CD4-positive, alpha-beta T cell treated with Interferon gamma for 1 hour (primary cell): ENCODE results near the gene GRK6.

Source experiments
- DNase-seq: peaks from one replicate; pipeline ENCODE4 v3.0.0-alpha.2; 2020

The GRK6 gene

DNA sequence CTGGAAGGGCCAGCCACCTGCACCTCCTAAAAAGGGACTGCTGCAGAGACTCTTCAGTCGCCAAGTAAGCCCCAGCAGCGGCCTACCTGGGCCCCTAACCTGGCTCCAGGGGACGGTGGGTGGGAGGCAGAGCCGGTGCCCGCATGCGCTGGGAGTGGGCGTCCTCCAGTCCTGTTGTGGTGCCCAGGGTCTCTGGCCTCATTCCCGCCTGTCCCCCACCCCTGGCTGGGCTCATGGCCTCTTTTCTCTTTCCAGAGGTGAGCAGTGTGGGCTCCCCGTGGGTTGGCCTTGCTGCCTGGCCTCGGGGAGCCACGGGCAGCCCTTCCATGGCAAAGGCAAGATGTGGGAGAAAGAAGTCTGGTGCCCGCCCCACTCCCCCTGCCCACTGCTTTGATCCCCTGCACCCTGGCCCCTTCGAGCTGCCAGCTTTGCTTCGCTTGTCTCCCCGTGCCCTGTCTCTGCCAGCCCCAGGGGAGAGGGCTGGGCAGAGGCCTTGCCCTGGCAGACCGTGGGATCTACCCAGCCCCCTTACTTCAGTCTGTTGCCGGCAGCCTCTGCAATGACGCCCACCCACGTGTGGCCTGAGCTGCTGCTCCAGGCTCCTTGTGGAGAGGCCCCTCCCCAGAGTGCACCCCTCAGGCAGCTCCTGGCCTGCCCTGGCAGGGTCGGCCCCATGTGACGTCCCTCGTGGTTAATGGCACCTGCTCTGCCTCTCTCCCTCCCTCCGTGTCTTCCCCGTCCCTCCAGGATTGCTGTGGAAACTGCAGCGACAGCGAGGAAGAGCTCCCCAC is 14.7 kb downstream of the GRK6 start:
- no peak for DNase-seq

DNA sequence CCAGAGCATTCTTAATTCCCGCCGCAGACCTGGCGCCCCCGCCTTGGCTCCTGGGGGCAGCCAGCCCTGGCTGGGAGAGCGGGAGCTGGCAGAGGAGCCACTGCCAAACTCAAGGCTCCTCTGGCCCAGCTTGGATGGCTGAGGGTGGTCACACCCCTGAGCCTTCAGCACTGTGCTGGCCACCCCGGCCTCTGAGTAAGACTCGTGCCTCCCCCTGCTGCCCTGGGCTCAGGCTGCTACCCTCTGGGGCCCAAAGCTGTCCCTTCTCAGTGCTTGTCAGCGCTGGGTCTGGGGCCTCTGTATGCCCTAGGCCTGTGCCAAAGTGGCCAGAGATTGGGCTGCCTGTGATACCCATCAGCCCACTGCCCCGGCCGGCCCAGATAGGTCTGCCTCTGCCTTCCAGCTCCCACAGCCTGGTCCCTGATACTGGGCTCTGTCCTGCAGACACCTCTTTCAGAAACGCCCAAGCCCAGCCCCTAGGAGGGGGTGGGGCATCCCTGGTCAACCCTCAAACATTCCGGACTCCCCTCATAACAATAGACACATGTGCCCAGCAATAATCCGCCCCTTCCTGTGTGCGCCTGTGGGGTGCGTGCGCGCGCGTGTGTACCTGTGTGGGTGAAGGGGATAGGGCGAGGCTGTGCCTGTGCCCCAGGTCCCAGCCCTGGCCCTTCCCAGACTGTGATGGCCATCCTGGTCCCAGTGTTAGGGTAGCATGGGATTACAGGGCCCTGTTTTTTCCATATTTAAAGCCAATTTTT is 15.8 kb downstream of the GRK6 start:
- DNase-seq, result no peak

DNA sequence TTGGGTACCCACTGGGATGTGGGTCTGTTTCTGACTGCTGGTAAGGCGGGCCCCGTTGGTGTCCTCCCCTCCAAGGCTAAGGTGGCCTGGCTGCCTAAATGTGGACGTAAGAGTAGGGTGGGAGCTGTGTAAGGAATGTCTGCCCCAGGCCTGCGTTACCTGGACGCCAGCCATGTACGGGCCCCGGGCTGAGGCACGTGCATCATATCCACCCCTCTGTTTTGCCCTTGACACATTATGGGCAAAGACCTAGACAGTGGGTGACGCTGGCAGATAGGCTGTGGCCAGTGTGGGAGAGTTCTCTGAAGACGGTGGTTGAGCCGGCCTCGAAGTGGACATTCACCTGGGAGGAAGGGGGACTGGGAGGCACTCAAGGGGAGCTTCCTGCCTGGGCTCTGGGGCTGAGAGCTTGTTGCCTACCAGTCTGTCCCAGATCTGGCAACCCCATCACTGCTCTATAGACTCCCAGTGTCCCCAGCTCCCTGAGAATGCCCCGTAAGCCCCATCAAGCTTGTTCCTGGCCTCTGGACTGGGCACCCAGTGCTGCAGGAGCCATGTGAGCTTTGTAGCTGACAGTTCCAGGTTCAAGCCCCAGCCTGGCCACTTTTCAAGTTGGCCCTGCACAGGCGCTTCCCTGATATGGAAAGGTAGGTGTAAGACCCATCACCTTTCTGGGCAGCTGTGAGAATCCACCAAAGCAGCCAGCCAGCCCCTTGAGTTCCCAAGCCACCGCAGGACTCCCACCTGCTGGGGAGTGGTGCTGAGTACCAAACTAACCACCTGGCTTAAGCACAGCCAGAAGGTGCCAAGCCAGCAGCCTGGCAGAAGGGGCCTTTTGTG is 16.9 kb downstream of the GRK6 start:
- no peak for DNase-seq

GRCh38 chr5:177444106-177445051 is 17.9 kb downstream of the GRK6 start:
- DNase-seq, result peak; percentile 25

DNA sequence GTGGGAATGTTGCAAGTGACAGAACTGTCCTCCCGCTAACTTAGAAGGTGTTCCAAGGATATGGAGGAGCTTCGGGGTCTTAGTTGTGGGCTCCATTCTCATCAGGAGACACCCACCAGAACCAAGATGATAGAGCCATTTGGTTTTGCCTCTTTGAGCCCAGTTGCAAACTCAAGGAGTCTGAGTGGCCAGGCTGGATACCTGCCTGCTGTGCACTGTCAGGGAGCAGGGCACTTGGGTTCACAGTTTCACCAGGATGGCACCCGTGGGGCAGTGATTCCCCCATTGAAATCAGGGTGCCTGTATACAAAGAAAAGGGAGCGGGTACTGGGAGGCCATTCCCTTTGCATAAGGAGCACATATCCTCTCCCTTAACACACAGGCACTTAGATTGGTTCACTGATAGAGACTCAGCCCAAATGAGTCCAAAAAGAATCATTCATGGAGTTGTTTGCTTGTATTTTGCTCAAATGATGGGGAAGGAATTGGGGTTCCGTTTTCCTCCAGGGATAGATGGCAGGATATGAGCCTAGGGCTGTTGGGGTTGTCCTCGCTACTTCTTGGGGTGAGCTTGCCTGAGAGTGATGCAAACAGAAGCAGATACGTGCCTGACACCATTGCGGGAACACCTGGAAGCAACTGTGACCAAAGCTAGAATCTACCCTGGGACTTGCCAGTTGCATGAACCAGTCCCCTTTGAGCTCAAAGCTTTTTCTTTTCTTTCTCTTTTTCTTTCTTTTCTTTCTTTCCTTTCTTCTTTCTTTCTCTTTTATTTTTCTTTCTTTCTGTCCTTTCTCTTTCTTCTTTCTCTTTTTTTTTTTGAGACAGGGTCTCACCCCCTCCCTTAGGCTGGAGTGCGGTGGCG is 18.8 kb downstream of the GRK6 start:
- no peak for DNase-seq

DNA sequence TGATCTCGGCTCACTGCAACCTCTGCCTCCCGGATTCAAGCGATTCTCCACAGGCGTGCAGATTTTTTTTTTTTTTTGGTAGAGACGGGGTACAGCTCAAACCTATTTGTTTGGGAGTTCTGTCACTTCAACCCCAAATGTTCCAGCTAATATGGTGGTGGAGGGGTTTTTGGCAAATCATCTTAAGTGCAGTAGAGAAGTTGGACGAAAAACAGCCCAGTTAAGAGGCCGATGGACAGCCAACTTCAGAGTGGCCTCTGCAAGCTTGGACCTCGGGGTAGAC is 19.4 kb downstream of the GRK6 start:
- DNase-seq, result no peak

- peak; percentile 77 for DNase-seq
These were observed 20.0 kb downstream of the GRK6 start, which contains the start of gene PRR7 for GRCh38 chr5:177446200-177447065. TSS of gene PRR7 (plus strand) at chr5:177446814. CDS start at chr5:177455068, 8,254 bp downstream.

DNA sequence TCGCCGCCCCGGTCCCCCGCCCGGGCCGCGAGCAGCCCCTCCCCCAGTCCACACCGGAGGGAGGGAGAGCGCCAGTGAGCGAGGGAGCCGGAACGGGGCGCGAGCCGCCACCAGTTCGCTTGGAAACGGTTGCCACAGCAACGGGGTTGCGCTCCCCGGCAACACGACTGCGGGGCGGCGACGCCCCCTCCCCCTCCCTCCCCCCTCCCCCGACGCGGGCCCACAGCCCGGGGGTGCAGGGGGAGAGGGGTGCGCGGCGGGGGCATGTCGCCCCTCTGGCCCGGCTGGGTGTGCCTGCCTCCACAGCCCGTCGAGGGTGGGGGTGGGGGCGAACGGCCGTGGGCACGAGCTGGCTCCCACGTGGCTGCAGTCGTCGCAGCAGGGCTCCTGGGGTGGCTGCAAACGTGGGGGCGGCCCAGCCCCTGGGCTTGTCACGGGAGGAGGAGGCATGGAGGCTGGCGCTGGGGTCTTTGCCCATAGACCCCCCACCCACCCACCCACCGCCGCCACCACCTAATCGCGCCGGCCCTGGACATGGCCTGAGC is 20.7 kb downstream of the GRK6 start:
- peak; percentile 84 for DNase-seq

- peak; percentile 34 for DNase-seq
These were observed 21.3 kb downstream of the GRK6 start for GRCh38 chr5:177447611-177448243.

DNA sequence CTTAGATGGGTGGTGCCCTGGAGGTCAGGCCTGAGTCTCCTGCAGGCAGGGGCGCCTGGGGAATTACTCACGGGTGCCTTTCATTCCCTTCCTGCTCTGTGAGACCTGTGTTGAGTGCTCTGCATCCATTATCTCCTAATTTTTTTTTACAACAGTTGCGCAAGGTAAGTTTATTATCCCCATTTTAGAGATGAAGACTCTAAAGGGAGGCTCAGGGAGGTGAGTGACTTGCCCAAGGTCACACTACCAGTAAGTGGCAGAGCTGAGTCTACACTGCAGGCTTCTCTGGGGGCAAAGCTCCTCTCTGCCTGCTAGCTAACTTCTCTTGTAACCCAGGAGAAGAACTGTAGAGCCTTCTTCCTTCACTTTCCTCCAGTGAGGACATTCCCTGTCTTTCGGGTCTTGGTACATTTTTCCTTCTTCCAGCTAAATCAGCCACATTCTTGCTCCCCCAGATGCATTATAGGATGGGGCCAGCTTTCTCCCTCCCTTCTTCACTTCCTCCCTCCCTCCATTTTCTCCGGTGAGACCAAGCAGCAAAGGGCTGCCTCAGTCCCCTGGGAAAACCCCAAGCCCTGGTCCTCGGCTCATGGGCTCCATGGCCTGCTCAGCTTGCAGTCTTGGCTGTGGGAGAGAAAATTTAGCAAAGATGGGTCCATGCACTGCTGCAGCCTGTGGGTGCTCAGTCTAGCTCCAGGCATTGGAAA is 21.9 kb downstream of the GRK6 start:
- DNase-seq, result no peak

- no peak for DNase-seq
These were observed 22.9 kb downstream of the GRK6 start for GRCh38 chr5:177449140-177450061.

DNA sequence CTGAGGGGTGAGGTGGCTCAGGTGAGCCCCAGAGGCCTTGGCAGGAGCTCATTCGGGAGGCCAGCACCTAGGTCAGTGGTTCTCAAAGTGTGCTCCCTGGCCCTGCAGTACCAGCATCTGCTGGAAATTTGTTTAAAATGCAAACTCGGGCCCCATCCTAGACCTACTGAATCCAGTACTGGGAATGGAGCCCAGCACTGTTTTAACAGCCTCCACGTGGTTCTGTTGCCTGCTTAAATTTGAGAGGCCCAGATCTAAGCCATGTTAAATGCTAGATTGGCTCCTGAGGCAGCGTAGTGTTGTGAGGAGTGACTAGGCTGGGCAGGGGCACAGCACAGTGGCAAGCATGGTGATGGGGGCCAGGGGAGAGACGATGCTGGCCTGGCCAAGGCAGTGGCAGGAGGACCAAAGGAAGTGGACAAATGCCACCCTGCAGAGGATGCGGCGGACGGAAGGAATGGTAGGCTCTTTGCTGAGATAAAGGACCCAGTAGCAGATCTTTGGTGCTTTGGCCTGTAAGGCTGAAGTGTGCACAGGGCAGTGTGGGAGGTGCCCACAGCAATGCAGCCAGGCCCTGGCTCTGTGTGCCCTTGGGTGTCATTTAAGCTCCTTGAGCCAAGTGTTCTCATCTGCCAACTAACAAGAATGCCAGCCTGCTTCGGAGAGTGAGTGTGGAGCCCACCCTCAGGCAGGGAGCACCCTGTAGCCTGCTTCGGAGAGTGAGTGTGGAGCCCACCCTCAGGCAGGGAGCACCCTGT is 24.4 kb downstream of the GRK6 start:
- DNase-seq, result no peak

GRCh38 chr5:177452688-177453638 is 26.5 kb downstream of the GRK6 start:
- no peak for DNase-seq

- DNase-seq, result peak; percentile 62
These were observed 27.4 kb downstream of the GRK6 start for GRCh38 chr5:177453852-177454396.

- DNase-seq, result peak; percentile 95
These were observed 28.0 kb downstream of the GRK6 start for GRCh38 chr5:177454397-177455035.
